ENCODE results near the gene SLC5A9. TPM values are rescaled to one million over a fixed set of nuclear protein-coding genes. Genes with fewer than 3 reads are reported as not detected.
"Not testable (repeated sequence)": the region's sequence is repeated elsewhere in the genome, so short reads cannot be mapped to it uniquely, and the experiment has no call there.

The SLC5A9 gene
- total and polyA plus RNA-seq, 12 donors: 0.06 to 0.59 (median 0.16) TPM; not detected in 7

DNA sequence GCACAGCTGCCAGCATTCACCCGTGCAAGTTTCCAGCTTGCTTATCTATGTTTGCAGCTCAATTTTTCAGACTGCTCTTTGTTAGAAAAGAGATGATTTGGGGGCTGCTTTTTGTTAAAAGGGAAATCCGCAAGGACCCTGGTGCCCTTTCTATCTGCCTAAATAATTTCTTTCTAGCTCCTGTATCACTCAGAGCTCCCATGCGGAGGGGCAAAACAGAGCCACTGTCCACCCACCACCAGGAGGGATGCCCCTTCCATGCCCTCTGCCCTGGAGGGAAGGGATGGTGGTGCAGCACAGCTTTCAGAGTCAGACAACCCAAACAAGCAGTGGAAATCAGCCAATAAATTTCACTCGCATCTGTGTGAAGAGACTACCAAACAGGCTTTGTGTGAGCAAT lies 13.9 kb upstream of the SLC5A9 start:
- Histone ChIP-seq H3K27me3 (no peaks in the 10 kb centered on the region), H3K9me3 (no peaks in the 10 kb centered on the region), H3K4me1 (no peaks in the 10 kb centered on the region), H3K4me3 (no peak overlapping the region), H3K36me3 (no peaks in the 10 kb centered on the region), H3K27ac (no peak overlapping the region)
- TF ChIP-seq, protein P1, sequence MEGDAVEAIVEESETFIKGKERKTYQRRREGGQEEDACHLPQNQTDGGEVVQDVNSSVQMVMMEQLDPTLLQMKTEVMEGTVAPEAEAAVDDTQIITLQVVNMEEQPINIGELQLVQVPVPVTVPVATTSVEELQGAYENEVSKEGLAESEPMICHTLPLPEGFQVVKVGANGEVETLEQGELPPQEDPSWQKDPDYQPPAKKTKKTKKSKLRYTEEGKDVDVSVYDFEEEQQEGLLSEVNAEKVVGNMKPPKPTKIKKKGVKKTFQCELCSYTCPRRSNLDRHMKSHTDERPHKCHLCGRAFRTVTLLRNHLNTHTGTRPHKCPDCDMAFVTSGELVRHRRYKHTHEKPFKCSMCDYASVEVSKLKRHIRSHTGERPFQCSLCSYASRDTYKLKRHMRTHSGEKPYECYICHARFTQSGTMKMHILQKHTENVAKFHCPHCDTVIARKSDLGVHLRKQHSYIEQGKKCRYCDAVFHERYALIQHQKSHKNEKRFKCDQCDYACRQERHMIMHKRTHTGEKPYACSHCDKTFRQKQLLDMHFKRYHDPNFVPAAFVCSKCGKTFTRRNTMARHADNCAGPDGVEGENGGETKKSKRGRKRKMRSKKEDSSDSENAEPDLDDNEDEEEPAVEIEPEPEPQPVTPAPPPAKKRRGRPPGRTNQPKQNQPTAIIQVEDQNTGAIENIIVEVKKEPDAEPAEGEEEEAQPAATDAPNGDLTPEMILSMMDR (IDR thresholded peaks at IDR 0.05): no peak
- DNase-seq (no peak), ATAC-seq (no peak)
- WGBS, 2 donors: 81 to 82% methylated on average over 4 of the region's 4 CpGs
- intact Hi-C loops (cut with DNase I): loop anchor here in 2 of 10 donors (10.0 kb wide), 2 partner anchors 214 to 474 kb away; partner anchors contain the start of gene TRABD2B (in 1 of the 2)

GRCh38 chr1:48213462-48213861 lies 9.1 kb upstream of the SLC5A9 start:
- not testable (repeated sequence) for ATAC-seq

DNA sequence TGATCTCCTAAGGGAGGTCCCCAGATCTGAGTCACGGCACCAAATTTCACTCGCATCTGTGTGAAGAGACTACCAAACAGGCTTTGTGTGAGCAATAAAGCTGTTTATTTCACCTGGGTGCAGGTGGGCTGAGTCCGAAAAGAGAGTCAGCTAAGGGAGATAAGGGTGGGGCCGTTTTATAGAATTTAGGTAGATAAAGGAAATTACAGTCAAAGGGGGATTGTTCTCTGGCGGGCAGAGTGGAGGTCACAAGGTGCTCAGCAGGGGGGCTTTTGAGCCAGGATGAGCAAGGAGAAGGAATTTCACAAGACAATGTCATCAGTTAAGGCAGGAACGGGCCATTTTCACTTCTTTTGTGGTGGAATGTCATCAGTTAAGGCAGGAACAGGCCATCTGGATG lies 8.2 kb upstream of the SLC5A9 start:
- H3K36me3 ChIP-seq; H3K27ac ChIP-seq; ATAC-seq; intact Hi-C loops (cut with DNase I); H3K4me3 ChIP-seq; DNase-seq; H3K9me3 ChIP-seq; H3K27me3 ChIP-seq: not testable (repeated sequence)
- WGBS, 2 donors: 69 to 82% methylated on average over 5 to 6 of the region's 6 CpGs
- peaks cover 0 to 12% (median 5%) of the 10 kb centered on the region in 9 donors for H3K4me1 ChIP-seq

More at GRCh38 chr1:48213462-48213861, 9.1 kb upstream of the SLC5A9 start:
- H3K36me3 ChIP-seq; H3K27me3 ChIP-seq; H3K9me3 ChIP-seq; H3K4me3 ChIP-seq; intact Hi-C loops (cut with DNase I); H3K27ac ChIP-seq; DNase-seq: not testable (repeated sequence)
- WGBS, 2 donors: 80 to 88% methylated on average over 8 of the region's 8 CpGs
- H3K4me1 ChIP-seq: peaks cover 0 to 12% (median 5%) of the 10 kb centered on the region in 9 donors

DNA sequence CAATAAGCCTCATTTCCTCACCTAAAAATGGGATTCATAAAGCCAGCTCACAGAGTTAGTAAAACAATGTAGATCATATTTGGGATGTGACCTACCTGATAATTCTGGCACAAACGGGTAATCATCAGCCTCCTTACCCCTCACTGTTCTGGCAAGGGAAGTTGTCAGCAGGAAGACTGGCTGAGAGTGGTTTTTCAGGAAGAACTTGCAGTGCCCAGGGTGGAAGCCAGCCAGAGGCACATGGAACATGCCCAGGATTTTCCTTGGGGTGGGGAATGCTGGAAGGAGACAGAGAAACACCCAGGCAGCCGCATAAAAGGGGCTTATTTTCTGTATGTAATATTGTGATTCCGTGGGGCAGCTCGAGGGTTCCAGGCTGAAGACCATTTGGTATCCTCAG lies 7.7 kb upstream of the SLC5A9 start:
- 54 to 69% methylated on average over 4 of the region's 4 CpGs for WGBS, 2 donors
- Histone ChIP-seq H3K9me3 (no peaks in the 10 kb centered on the region), H3K36me3 (no peaks in the 10 kb centered on the region), H3K4me3 (no peak overlapping the region), H3K27ac (peak overlapping the region in 1 of 10 donors; percentile 31), H3K4me1 (peaks cover 0 to 12% (median 5%) of the 10 kb centered on the region in 9 donors), H3K27me3 (peaks cover 0 to 3% (median 0%) of the 10 kb centered on the region in 7 donors)
- ATAC-seq: peak in 6 of 8 donors; percentile 16 to 68 (median 51)
- intact Hi-C loops (cut with DNase I): no loop called here
- DNase-seq: no peak
- TF ChIP-seq, protein P1 (IDR thresholded peaks at IDR 0.05): no peak

DNA sequence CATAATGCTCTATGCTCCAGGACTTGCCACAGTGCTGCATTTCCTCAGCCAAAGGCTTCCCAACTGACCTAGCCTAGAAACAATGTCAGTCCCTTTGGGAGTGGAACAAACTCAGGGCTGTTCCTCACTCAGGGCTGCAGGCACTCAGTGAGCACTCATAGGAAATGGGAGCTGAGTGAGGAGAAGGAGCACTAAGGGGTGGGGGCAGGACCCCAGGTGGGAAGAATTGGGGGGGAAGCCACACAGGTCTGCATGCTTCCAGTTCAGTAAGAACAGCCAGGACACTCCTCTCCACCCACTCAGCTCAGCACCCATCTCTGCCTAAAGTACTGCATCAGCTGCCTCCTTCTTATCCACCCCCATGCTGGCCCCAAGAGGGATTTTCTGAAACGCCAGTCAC lies 7.3 kb upstream of the SLC5A9 start:
- Histone ChIP-seq H3K9me3 (no peaks in the 10 kb centered on the region), H3K27me3 (peaks cover 0 to 3% (median 0%) of the 10 kb centered on the region in 7 donors), H3K4me3 (no peak overlapping the region), H3K36me3 (no peaks in the 10 kb centered on the region), H3K27ac (peak overlapping the region in 1 of 10 donors; percentile 31), H3K4me1 (peaks cover 0 to 12% (median 5%) of the 10 kb centered on the region in 9 donors)
- WGBS, 2 donors: 37 to 42% methylated on average over 1 of the region's 1 CpG
- intact Hi-C loops (cut with DNase I): no loop called here
- TF ChIP-seq, protein P1 (IDR thresholded peaks at IDR 0.05): no peak
- no peak for DNase-seq
- peak in 3 of 8 donors; percentile 14 to 51 (median 16) for ATAC-seq
